ENCODE results near the gene ITPKC. TPM values are rescaled to one million over a fixed set of nuclear protein-coding genes. Genes with fewer than 3 reads are reported as not detected.

The ITPKC gene
- total RNA-seq, 5 donors from 2014 or later (not counting 1 experiment from before 2014, with no cell fraction given): 5.9 to 11.8 (median 9.3) TPM

DNA sequence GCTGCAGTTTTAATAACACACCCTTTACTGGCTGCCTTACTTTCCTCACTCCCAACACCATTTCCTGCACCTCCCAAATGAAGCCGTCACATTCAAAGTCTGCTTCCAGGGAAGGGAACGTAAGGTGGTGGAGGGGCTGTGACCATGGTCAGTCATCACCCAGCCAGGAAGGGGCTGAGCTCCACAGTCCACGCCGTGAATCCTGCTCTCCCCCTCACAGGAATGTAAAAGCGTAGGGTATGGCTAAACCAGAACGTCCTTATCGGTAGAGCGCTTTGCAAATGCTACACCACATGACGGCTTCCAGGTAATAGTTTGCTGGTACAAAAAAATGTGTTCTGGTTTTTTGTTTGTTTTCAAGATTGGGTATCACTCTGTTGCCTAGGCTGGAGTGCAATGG lies 33.5 kb upstream of the ITPKC start:
- Histone ChIP-seq H3K4me3 (ENCODE audit: control insufficient read depth in 1 of 2, extremely low read depth in 1 of 2, low read length in 1 of 2) (no peak overlapping the region), H3K9me3 (no peaks in the 10 kb centered on the region), H3K4me1 (ENCODE audit: control insufficient read depth in 1 of 2, extremely low read depth in 1 of 2, insufficient read depth in 2 of 2, low read length in 2 of 2) (peaks cover 0 to 8% of the 10 kb centered on the region in 2 experiments), H3K36me3 (ENCODE audit: control insufficient read depth in 2 of 2, extremely low read depth in 1 of 2, insufficient read depth in 1 of 2, low read length in 1 of 2) (peaks cover 2 to 6% of the 10 kb centered on the region in 2 donors), H3K27me3 (replicated peaks in 1 of 2; ENCODE audit: control insufficient read depth in 2 of 2, extremely low read depth in 1 of 2, insufficient read depth in 2 of 2, low read length in 1 of 2) (no peaks in the 10 kb centered on the region), H3K27ac (ENCODE audit: low read length) (no peak overlapping the region)
- POLR2A ChIA-PET: no interaction called here
- CTCF ChIA-PET: no interaction called here
- H3K27me3 Mint-ChIP-seq: no peaks in the 10 kb centered on the region
- DNase-seq: no peak
- H3K4me1 Mint-ChIP-seq: no peaks in the 10 kb centered on the region
- ATAC-seq (replicated peaks in 1 of 4): no peak
- H3K9me3 Mint-ChIP-seq: no peaks in the 10 kb centered on the region
- no peak overlapping the region for H3K27ac Mint-ChIP-seq
- 100% methylated on average over 1 of the region's 9 CpGs for WGBS (ENCODE audit: insufficient coverage)
- peaks cover 21% of the 10 kb centered on the region for H3K36me3 Mint-ChIP-seq
- H3K4me3 Mint-ChIP-seq: no peak overlapping the region

DNA sequence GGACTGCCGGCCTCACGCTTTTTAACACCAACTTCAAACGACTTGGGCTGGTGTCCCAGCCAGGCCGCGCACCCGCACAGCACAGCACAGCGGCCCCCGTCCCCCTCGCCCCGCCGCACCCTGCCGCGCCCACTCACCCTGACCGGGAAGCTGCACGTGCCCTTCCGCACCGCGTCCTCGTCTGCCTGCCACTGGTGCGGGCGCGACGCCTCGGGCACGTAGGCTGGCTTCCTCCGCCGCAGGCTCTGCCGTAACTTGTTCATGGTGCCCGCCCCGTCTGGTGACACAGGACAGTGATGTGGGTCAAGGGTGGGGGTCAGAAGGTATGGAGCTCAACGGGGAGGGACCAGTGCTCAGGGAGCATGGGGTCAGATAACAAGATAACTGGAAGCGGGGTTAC lies 32.6 kb upstream of the ITPKC start:
- CTCF ChIA-PET: interaction anchor here in 1 of 2 donors (0.6 kb wide), 1 partner anchor 885 kb away, joined by 3 read pairs; no protein-coding TSS in a partner anchor
- no peaks in the 10 kb centered on the region for H3K9me3 Mint-ChIP-seq

DNA sequence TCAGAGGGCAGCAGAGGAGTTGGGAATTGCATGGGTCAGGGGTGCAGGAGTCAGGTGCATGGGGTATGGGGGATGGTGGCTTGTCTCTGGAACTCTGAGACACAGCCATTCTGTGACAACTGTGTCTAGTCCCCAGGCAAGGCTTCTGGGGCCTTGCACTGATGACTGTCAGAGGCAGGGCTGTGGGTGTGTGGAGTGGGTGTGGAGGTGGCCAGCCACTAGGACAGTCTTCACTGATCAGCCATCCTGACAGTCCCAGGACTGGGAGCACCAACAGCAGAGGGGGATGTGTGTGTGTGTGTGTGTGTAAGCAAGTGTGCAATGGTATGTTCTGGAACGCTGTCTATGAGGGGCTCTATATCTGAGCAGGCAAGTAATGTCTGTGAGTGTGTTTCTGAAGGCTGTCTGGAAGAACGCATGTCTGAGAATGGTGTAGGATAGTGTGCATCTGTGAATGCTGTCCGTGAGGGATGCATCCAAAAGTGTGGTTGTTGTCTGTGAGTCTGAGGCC lies 31.8 kb upstream of the ITPKC start:
- Histone ChIP-seq H3K4me3 (ENCODE audit: control insufficient read depth in 1 of 2, extremely low read depth in 1 of 2, low read length in 1 of 2) (no peak overlapping the region), H3K4me1 (ENCODE audit: control insufficient read depth in 1 of 2, extremely low read depth in 1 of 2, insufficient read depth in 2 of 2, low read length in 2 of 2) (peaks cover 6 to 20% of the 10 kb centered on the region in 2 experiments), H3K27me3 (replicated peaks in 1 of 2; ENCODE audit: control insufficient read depth in 2 of 2, extremely low read depth in 1 of 2, insufficient read depth in 2 of 2, low read length in 1 of 2) (no peaks in the 10 kb centered on the region), H3K27ac (ENCODE audit: low read length) (no peak overlapping the region), H3K36me3 (ENCODE audit: control insufficient read depth in 2 of 2, extremely low read depth in 1 of 2, insufficient read depth in 1 of 2, low read length in 1 of 2) (peaks cover 2 to 6% of the 10 kb centered on the region in 2 donors), H3K9me3 (no peaks in the 10 kb centered on the region)
- Mint-ChIP-seq H3K36me3 (peaks cover 21% of the 10 kb centered on the region), H3K27ac (no peak overlapping the region), H3K9me3 (no peaks in the 10 kb centered on the region), H3K4me1 (no peaks in the 10 kb centered on the region), H3K27me3 (no peaks in the 10 kb centered on the region), H3K4me3 (no peak overlapping the region)
- ATAC-seq (replicated peaks in 1 of 4) (no peak), DNase-seq (no peak)
- 95% methylated on average over 3 of the region's 3 CpGs for WGBS (ENCODE audit: insufficient coverage)
- POLR2A ChIA-PET: no interaction called here
- CTCF ChIA-PET: interaction anchor here in 1 of 2 donors (0.6 kb wide), 1 partner anchor 884 kb away, joined by 3 read pairs; no protein-coding TSS in a partner anchor

More for the DNA sequence above, 32.6 kb upstream of the ITPKC start:
- Mint-ChIP-seq H3K4me3 (no peak overlapping the region), H3K27ac (no peak overlapping the region), H3K27me3 (no peaks in the 10 kb centered on the region), H3K4me1 (no peaks in the 10 kb centered on the region), H3K36me3 (peaks cover 21% of the 10 kb centered on the region)
- POLR2A ChIA-PET: no interaction called here
- ATAC-seq (replicated peaks in 1 of 4): no peak
- H3K4me3 ChIP-seq (ENCODE audit: control insufficient read depth in 1 of 2, extremely low read depth in 1 of 2, low read length in 1 of 2): no peak overlapping the region
- H3K4me1 ChIP-seq (ENCODE audit: control insufficient read depth in 1 of 2, extremely low read depth in 1 of 2, insufficient read depth in 2 of 2, low read length in 2 of 2): peaks cover 2 to 13% of the 10 kb centered on the region in 2 experiments
- DNase-seq: no peak
- 97% methylated on average over 20 of the region's 32 CpGs for WGBS (ENCODE audit: insufficient coverage)
- no peak overlapping the region for H3K27ac ChIP-seq (ENCODE audit: low read length)
- H3K9me3 ChIP-seq: no peaks in the 10 kb centered on the region
- no peaks in the 10 kb centered on the region for H3K27me3 ChIP-seq (replicated peaks in 1 of 2; ENCODE audit: control insufficient read depth in 2 of 2, extremely low read depth in 1 of 2, insufficient read depth in 2 of 2, low read length in 1 of 2)
- H3K36me3 ChIP-seq (ENCODE audit: control insufficient read depth in 2 of 2, extremely low read depth in 1 of 2, insufficient read depth in 1 of 2, low read length in 1 of 2): peaks cover 2 to 6% of the 10 kb centered on the region in 2 donors

DNA sequence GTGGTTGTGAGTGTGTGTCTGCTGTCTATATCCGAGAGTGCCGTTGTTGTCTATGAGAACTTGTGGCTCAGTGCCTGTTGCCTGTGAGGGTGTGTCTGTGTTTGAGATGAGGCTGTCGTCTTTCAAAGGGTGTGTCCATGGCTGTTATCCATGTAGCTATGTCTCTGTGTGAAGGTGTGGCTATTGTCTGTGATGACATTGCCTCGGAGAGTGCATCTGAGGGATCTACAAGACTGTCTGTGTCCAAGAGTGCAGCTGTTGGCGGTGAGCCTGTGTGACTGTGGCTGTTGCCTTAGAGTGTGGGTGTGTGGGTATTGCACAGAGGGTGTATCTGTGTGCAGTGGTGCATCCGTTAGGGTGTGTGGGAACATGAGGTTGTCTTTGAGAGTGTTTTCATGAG lies 31.3 kb upstream of the ITPKC start:
- Histone ChIP-seq H3K4me1 (ENCODE audit: control insufficient read depth in 1 of 2, extremely low read depth in 1 of 2, insufficient read depth in 2 of 2, low read length in 2 of 2) (peaks cover 6 to 22% of the 10 kb centered on the region in 2 experiments), H3K36me3 (ENCODE audit: control insufficient read depth in 2 of 2, extremely low read depth in 1 of 2, insufficient read depth in 1 of 2, low read length in 1 of 2) (peaks cover 2 to 6% of the 10 kb centered on the region in 2 donors), H3K27me3 (replicated peaks in 1 of 2; ENCODE audit: control insufficient read depth in 2 of 2, extremely low read depth in 1 of 2, insufficient read depth in 2 of 2, low read length in 1 of 2) (no peaks in the 10 kb centered on the region), H3K9me3 (no peaks in the 10 kb centered on the region), H3K27ac (ENCODE audit: low read length) (no peak overlapping the region), H3K4me3 (ENCODE audit: control insufficient read depth in 1 of 2, extremely low read depth in 1 of 2, low read length in 1 of 2) (no peak overlapping the region)
- ChIA-PET POLR2A (interaction anchor here in 1 of 2 donors (0.6 kb wide), 1 partner anchor 439 kb away, joined by 5 read pairs; no protein-coding TSS in a partner anchor), CTCF (no interaction called here)
- peaks cover 20% of the 10 kb centered on the region for H3K36me3 Mint-ChIP-seq
- no peaks in the 10 kb centered on the region for H3K9me3 Mint-ChIP-seq
- no peak overlapping the region for H3K27ac Mint-ChIP-seq
- WGBS (ENCODE audit: insufficient coverage): 83% methylated on average over 6 of the region's 6 CpGs
- ATAC-seq (replicated peaks in 1 of 4) (no peak), DNase-seq (no peak)
- H3K27me3 Mint-ChIP-seq: no peaks in the 10 kb centered on the region
- H3K4me1 Mint-ChIP-seq: no peaks in the 10 kb centered on the region
- no peak overlapping the region for H3K4me3 Mint-ChIP-seq

DNA sequence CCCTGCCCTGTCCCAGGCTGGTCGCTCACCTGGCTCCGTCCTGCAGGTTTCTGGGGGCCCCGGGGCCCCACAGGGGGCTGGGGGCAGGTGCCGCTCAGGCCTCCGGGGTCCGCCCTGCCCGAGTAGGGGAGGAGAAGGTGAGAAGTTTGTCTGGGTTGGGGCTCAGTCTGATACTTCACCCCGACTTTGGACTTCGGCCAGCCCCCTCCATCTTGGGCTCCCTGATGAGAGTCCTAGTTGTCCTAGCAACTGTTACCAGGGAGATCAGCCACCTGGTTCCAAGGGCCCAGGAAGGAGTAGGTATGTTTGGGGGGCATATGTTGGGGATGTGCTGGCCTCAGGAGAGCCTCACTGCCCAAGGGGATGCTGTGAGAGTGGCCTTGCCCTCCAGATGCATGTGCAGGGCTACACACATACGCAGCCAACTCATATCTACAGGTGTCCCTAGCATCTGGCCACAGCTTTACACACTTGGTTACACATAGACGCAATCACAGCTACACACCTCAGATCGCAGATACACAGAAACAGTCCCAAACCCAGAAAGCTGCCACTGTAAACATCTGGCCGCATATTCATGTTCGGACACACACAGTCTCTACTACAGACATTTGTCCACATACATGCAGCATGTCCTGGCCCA lies 29.9 kb upstream of the ITPKC start:
- Mint-ChIP-seq H3K9me3 (no peaks in the 10 kb centered on the region), H3K4me3 (no peak overlapping the region), H3K4me1 (peaks cover 0 to 4% (median 3%) of the 10 kb centered on the region in 3 donors), H3K27me3 (no peaks in the 10 kb centered on the region), H3K27ac (no peak overlapping the region), H3K36me3 (peaks cover 15% of the 10 kb centered on the region)
- Histone ChIP-seq H3K27me3 (replicated peaks in 1 of 2; ENCODE audit: control insufficient read depth in 2 of 2, extremely low read depth in 1 of 2, insufficient read depth in 2 of 2, low read length in 1 of 2) (no peaks in the 10 kb centered on the region), H3K9me3 (no peaks in the 10 kb centered on the region), H3K4me1 (ENCODE audit: control insufficient read depth in 1 of 2, extremely low read depth in 1 of 2, insufficient read depth in 2 of 2, low read length in 2 of 2) (peaks cover 6 to 32% of the 10 kb centered on the region in 2 experiments), H3K36me3 (ENCODE audit: control insufficient read depth in 2 of 2, extremely low read depth in 1 of 2, insufficient read depth in 1 of 2, low read length in 1 of 2) (peaks cover 2 to 3% of the 10 kb centered on the region in 2 donors), H3K4me3 (ENCODE audit: control insufficient read depth in 1 of 2, extremely low read depth in 1 of 2, low read length in 1 of 2) (no peak overlapping the region), H3K27ac (ENCODE audit: low read length) (no peak overlapping the region)
- CTCF ChIA-PET: interaction anchor here in 1 of 2 donors (0.6 kb wide), 1 partner anchor 68 kb away, joined by 6 read pairs; no protein-coding TSS in a partner anchor
- 96% methylated on average over 6 of the region's 14 CpGs for WGBS (ENCODE audit: insufficient coverage)
- ATAC-seq (replicated peaks in 1 of 4): no peak
- DNase-seq: no peak
- POLR2A ChIA-PET: no interaction called here

DNA sequence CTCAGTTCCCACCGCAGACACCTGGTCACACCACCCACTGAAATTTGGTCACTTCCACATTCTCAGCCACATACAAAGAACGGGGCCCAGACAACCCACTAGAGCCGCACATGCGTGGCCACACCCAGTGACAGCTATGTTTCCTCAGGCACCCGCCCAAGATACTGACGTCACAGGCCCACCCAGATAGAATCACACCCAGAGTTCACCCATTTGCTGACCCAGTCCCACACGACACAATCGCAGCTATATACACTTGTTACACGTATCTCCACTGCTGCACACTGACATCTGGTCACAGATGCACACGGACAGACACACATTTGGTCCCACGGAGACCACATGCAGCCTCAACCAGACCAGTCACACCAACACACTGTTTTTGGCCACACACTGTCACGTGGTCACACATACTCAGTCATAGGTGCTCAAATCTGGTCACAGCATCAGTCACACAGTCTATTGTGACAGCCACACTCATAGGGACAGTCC lies 29.3 kb upstream of the ITPKC start:
- peaks cover 6 to 32% of the 10 kb centered on the region in 2 experiments for H3K4me1 ChIP-seq (ENCODE audit: control insufficient read depth in 1 of 2, extremely low read depth in 1 of 2, insufficient read depth in 2 of 2, low read length in 2 of 2)
- H3K27ac ChIP-seq (ENCODE audit: low read length): no peak overlapping the region
- ATAC-seq (replicated peaks in 1 of 4) (no peak), DNase-seq (peak in 18 of 35 experiments; percentile 19 to 68 (median 42))
- WGBS (ENCODE audit: insufficient coverage): 81% methylated on average over 12 of the region's 12 CpGs
- ChIA-PET CTCF (no interaction called here), POLR2A (no interaction called here)
- Mint-ChIP-seq H3K4me1 (peaks cover 0 to 4% (median 3%) of the 10 kb centered on the region in 3 donors), H3K4me3 (no peak overlapping the region), H3K9me3 (no peaks in the 10 kb centered on the region), H3K27me3 (no peaks in the 10 kb centered on the region), H3K27ac (no peak overlapping the region), H3K36me3 (peaks cover 15% of the 10 kb centered on the region)
- peaks cover 2 to 4% of the 10 kb centered on the region in 2 donors for H3K36me3 ChIP-seq (ENCODE audit: control insufficient read depth in 2 of 2, extremely low read depth in 1 of 2, insufficient read depth in 1 of 2, low read length in 1 of 2)
- H3K4me3 ChIP-seq (ENCODE audit: control insufficient read depth in 1 of 2, extremely low read depth in 1 of 2, low read length in 1 of 2): no peak overlapping the region
- H3K9me3 ChIP-seq: no peaks in the 10 kb centered on the region
- H3K27me3 ChIP-seq (replicated peaks in 1 of 2; ENCODE audit: control insufficient read depth in 2 of 2, extremely low read depth in 1 of 2, insufficient read depth in 2 of 2, low read length in 1 of 2): no peaks in the 10 kb centered on the region
